Measurements from ENCODE around the gene IL25.
A peak's percentile ranks its signal among the peaks of the same experiment; 100 is the strongest.

Gene IL25

DNA sequence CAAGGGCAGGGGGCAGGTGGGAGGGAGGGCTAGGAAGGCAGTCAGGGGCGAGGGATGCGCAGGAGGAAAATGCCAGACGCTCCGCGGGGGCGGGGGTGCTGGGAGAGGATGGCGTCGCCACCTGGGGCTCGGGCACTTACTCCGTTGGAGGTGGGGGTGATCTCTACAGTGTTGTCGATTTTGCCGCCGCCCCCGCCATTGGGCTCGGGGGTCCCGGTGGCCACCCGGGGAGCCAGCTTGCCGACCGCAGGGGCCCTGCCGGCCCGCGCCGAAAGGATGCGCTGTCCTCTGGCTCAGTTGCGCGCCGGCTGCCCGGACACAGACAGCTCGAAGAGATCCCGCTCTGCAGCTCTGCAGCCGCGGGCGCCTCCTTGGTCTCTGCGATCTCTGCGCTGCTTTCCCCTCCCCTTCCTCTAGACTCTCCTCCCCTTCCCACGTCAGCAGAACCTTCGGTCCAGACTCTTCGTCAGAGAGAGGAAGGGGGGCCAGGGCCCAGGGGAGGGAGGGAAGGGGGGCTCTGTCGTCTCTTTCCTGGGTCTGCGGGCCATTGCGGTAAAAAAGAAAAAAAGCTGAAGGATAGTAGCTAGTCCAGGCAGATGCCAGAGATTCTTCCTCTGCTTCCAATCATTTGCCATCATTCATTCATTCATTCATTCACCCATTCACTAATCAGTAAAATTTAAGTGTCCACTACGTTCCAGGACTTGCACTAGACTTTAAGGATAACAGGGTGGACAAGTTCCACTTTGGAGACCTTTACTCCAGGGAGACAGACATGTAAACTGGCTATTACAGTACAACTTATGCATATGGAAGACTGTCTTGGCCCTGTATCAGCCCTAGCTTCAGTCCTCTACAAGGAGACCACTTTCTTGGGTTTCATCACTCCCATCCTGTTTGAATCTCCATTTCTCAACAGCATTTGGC is 19.8 kb upstream of the IL25 start, which contains the start of gene SLC22A17:
SLC22A17 (minus strand) TSS at position 382 of the 927 bp plus-strand sequence.
- H3K4me3 ChIP-seq (ENCODE audit: low read depth, low read length): peak within 1 kb of the TSS; percentile 66

DNA sequence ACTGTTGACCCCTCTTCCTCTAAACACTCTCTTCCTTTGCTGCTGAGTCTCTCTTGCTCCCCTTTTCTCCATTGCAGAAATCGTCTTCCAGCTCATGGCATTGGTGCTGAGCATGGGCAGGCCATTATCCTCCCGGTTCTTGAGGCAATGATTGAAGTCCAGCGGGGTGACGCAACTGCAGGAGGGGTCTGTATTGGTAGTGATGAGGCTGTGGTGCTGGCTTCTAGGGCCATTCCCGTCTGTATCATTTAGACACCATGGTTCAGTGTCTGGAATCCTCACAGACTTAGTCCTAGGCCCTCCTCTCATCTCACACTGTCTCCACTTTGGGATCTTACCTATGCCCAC is 19.2 kb upstream of the IL25 start:
- no peak overlapping the region for H3K4me3 ChIP-seq (ENCODE audit: low read depth, low read length)

DNA sequence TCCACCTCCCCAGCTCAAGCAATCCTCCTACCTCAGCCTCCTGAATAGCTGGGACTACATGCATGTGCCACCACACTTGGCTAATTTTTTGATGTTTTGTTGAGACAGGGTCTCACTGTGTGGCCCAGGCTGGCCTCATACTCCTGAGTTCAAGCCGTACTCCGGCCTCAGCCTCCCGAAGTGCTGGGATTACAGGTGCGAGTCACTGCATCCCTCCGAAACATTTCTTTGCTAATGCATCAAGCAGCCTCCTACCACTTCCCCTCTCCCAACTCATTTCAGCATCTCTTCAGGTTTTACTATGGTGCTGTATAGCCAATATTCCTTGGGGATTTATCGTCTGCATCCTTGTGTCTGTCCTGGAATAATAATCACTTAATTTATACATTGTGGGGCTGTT is 17.6 kb upstream of the IL25 start:
- no peak overlapping the region for H3K4me3 ChIP-seq (ENCODE audit: low read depth, low read length)

DNA sequence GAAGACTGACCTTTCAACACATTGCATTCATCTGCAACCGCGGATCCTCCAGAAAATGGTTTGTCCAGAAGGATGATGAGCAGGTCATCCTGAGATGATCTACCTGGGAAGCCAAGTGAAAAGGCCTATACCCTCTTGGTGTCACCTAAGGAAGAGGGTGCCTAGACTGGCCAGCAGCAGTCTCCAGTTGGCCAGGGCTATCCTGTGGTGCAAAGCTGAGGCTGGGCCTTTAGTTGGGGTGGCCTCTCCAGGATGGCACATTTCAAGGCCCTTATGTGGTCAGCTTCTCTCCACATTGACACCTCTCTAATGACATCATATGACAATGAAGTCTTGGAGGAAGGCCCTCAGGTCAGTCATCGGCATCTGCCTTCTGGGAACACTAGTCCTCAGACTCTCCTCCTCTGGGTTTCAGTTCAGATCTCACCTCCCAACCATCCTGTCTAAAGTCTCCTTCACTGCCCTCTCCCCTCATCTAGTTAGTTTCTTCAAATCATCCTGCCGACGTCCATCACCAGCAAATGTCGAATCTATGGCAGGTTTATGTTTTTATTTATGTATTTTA is 16.7 kb upstream of the IL25 start:
- H3K4me3 ChIP-seq (ENCODE audit: low read depth, low read length): no peak overlapping the region

DNA sequence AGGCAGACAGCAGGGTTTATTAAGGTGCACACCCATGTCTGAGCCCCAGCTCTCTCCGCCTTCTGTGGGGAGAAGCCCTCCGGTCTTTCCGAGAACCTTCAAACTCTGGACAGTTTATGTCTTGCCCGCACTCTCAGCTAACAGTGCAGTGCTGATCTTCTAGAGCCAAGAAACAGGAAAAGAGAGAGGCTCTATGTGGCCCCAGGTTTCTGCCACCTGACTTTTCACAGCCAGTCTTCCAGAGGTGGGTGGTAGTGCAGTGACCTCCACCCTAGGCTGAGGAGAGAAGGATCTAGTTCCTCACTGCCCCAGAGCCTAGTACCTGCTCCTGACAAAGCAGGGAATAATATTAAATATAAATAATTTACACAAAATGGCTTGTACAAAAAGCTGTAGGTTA is 15.9 kb upstream of the IL25 start:
- no peak overlapping the region for H3K4me3 ChIP-seq (ENCODE audit: low read depth, low read length)

DNA sequence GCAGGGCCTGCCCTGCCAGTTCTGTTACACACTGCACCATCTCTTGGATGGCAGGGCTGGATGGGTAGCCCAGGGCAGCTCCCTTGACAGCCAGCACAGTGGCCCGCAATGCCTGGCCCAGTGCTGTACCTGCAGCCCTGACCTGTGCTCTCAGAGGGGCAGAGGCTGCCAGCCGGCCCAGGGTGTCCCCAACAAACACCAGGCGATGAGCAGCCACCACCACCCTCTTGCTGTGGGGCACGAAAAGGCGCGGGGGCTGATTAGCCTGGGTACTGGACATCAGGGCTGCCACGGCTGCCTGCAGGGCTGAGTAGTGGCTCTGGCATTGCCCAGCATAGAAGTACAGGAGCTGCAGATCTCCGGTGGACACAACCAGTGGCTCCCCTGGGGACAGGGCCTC is 15.3 kb upstream of the IL25 start:
- no peak overlapping the region for H3K4me3 ChIP-seq (ENCODE audit: low read depth, low read length)

DNA sequence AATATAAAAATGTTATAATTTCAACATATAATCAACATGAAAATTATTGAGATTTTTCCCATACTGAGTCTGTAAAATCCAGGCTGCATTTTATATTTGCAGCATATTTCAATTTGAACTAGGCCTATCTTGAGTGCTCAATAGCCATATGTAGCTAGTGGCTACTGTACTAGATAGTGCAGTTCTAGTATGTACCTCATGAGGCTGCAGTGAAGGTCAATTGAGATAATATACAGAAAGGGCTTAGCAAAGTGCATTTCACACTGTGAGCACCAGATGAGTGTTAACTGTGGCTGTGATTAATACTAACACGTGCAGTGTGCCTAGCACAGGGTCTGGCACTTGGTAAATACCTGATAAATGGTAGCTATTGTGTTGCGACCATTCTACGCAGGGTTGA is 14.6 kb upstream of the IL25 start:
- H3K4me3 ChIP-seq (ENCODE audit: low read depth, low read length): no peak overlapping the region

DNA sequence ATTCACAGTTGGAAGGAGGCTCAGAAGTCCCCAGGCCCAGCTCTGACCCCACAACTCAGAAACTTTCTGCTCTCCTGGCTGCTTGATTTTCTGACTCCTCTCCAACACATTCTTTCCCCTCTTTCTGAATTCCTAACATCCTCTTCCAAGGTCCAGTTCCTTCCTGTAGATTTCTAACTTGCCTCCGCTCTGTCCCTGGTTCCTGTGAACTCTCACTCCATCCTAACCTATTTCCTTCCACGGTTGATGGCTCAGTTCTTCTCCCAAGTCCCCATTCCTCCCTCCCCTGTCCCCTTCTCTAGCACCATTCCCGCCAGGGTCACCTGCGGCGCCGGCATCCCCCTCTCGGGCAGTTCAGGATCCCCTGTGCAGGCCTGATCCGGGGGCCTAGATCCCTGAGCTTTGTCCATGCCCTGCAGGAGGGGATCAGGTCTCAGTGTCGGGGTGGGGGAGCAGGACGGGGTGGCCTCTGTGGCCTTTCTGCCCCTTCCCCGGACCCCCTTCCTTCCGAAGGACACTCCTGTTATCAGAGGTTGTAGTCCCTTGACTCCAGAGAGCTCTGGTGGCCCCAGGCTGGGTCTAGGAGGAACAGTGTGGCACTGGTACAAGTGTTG is 13.9 kb upstream of the IL25 start:
- no peak overlapping the region for H3K4me3 ChIP-seq (ENCODE audit: low read depth, low read length)

DNA sequence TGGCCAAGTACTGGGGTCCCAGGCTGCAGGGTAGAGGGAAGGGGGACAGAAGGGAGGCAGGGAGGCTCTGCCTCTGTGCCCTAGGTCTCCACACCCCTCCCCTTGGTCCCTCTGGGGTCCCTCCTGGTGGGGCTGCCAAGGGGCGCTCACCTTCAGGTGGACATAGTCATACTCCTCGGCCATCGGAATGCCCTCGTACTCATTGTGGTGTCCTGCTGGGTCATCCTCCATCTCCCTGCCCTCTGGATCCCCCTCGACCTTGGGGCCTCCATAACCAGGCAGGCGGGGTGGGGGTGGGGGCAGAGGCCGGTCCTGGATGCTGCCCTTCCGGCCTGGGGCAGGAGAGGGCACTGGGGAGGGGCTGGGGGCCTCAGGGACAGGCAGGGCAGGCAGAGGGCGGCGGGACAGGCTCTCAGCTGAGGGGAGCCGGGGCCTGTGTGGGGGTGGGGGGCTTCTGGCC is 13.4 kb upstream of the IL25 start:
- H3K4me3 ChIP-seq (ENCODE audit: low read depth, low read length): no peak overlapping the region

DNA sequence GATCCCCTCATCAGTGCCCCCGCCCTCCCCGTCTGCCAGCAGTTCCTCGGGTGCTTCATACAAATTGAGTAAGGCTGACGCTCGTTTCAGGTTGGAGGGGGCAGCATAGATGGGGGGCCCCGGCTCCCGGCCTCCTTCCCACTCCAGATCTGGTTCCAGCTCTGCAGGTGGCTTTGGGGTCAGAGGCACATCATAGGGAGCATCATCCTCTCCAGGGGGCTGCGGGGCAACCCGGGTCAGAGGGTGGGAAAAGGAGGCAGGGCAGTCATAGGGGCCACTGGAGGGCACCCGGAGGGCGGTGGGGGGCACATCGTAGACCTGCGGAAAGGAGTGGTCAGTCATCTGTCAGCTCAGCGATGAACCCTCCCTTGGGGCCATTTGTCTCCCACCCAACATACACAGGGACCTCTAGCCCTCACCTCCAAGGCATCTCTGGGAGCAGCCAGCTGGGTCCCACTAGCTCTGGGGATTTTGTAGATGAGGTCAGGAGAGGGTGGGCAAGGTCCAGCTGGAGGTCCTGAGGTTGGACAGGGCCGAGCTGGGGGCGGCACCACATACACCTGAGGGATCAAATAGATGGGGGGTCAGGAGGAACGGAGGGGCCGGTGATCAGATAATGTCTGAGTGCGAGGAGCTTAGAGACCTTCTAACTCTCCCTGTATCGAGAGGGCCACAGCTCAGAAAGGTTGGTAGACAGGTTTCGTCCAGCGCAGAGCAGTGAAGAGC is 12.7 kb upstream of the IL25 start:
- H3K4me3 ChIP-seq (ENCODE audit: low read depth, low read length): no peak overlapping the region

DNA sequence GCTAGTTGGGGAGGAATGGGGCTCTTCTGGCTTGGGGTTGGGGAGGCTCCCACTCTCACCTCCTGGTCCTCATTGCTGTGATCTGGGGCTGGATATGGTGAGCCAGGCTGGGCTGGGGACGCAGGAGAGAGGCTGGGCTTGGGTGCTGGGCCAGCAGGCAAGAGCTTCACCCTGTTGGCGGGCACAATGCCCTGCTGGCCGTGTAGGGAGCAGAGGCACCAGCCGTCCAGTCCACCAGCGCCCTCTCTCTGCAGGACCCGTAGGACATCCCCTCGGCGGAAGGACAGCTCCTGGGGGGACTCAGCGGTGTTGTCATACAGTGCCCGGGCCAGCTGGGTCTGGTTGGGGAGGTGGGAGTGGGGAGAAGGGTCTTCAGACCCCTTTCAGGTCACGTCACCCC is 12.1 kb upstream of the IL25 start:
- H3K4me3 ChIP-seq (ENCODE audit: low read depth, low read length): no peak overlapping the region

DNA sequence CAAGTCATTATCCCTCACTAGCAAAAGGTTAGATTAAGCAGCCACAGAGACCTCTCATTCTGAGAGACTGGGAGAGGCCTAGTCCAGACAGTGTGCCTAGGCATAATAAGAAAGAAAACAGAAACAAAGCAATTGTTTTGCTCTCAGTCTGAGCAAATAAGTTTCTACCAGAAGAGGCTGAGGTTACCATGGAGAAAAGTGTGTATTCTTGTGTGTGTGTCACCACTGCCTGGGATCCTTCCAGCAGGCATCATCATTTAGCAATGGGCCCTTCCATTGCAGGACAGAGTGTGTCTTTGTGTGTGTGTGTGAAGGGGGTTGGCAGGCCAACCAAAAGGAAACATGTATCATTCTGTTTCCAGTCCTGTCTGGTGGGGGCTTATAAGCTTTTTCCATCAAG is 11.3 kb upstream of the IL25 start:
- no peak overlapping the region for H3K4me3 ChIP-seq (ENCODE audit: low read depth, low read length)

DNA sequence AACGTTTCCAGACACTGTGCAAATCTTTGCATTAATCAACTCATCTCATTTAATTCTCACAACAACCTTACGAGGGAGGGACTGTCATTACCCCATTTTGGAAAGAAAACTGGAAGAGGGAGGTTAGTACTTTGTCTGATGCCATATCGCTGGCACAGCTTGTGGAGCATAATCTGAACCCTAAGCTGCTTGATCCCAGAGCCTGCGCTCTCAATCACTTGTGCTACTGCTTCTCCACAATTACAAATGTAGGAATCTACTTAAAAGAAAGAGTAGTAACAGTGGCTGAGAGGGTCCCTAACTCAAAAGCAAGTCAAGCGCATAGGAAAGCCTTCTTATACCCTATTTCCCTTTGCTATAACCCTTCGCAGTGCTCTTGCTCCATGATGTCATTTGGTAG is 10.8 kb upstream of the IL25 start:
- H3K4me3 ChIP-seq (ENCODE audit: low read depth, low read length): no peak overlapping the region

DNA sequence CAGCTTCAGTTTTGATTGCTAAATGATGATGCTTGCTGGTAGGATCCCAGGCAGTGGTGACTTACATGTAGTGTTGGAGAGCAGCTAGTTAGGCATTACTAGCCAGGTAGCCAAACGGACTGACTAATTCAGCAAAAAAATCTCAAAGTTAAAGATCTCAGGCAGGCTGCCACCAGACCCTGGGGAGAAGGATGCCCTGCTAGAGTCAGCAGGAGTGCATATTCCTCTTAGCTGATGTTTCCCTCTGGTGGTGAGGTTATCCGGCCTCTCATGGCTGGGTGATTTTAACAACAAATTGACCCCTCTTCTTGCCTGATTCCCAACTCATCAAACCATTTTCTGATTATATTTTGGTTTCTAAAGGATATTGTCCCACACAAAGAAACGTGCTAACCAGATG is 10.4 kb upstream of the IL25 start:
- no peak overlapping the region for H3K4me3 ChIP-seq (ENCODE audit: low read depth, low read length)

DNA sequence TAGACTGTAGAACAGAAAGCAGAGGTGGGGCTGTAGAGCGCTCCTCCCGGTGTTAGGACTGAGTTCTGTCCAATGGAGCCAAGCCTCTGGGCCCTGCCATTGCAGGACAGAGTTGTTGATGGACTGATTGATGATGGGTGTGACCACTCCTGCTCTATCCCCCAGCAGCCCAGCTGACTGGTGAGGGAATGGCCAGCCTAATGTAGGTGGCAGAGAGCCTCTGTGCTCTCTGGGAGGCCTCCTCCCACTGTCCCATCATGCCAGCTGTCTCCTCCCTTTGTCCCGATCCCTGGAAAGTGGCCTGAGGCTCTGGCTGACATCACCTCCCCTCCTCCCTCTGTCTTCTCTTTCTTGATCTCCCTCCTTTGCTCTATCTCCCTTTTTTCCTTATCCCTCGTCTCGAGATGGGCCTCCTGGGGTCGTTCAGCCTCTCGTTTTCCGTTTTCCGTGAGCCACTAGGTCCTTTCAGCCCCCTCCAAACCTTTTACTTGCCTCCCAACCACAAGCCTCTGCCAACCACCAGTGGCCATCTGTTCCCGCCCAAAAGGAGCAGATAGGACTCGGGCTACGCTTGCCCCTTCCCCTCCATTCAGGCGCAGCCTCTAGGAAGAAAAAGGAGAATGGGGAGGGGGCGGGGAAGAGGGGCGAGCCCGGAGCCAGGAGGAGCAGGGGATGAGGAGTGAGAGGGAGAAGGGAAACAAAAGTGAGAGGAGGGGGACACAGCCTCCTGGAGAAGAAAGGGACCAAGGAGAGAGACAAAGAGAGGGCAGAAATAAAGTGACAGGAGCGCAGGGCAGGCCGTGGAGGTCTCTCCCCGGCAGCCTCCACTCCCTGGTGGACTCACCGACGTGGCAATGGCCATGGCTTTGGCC is 8.2 kb upstream of the IL25 start:
- peak overlapping the region; percentile 65 for H3K4me3 ChIP-seq (ENCODE audit: low read depth, low read length)

DNA sequence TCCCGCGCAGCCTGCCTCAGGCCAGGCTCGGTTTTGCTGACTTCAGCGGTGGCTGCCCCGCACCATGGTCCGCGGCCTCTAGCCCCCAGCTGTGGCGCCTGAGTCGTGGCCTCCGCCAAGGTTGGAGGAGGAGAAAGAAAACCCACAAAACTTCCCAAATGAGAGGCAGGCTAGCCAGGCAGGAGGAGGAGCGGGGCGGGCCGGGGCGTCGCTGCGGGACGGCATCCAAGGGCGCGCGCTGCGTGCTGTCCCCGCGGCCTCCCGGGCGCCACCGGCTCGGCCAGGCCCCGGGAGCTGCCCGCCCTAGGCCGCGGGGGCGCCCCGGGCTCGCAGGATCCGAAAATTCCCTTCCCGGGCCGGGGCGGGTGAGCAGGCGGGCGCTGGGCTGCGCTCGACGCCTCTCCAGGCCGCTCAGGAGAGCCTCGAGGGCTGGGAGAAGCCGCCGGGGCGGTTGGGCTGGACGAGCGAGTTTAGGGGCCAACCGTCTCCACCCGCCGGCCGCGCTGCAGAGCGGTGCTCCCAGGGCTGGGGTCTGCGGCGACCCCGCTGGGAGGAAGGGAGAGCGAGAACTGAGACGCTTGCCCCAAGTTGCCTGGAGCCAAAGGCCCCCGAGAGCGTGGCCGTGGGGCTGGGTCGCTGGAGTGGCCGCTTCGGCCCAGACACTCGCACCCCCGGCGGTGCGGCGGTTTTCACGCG is 7.4 kb upstream of the IL25 start, which contains the start of gene EFS:
EFS (minus strand) TSS at position 137 of the 696 bp plus-strand sequence. CDS start 147 bp downstream, outside the sequence.
- peak within 1 kb of the TSS; percentile 65 for H3K4me3 ChIP-seq (ENCODE audit: low read depth, low read length)

DNA sequence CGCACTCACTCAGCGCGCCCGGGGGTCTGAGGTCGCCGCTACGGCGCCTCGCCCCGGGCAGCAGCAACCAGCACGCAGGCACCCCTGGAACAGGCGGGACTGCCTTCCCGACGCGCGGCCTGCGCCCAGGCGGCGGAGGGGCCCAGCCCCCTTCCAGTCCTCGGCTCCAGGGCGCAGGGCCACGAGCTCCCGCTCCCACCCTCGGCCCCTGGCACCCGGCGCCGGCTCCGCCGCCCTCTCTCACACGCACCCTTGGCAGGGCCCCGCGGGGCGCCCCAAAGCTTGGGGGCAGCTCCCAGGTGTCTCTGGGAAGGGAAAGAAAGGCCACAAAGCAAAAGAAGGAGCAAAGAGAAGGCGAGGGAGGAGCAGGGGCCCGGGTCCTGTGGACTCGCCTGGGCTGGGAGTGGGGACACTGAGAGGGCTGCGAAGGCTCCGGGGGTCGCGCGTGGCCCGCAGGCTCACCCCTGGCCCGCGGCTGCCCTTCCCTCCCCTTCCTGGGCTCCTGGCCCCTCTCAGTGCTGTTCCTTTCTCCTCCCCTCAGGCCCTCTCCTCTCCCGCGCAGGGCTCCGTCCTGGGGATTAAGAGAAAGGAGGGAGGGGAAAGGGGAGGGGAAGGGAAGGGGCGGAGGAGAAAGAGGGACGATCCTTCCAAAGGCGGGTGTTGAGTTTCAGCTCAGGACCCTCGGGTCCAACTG is 6.7 kb upstream of the IL25 start:
- H3K4me3 ChIP-seq (ENCODE audit: low read depth, low read length): peak overlapping the region; percentile 65

DNA sequence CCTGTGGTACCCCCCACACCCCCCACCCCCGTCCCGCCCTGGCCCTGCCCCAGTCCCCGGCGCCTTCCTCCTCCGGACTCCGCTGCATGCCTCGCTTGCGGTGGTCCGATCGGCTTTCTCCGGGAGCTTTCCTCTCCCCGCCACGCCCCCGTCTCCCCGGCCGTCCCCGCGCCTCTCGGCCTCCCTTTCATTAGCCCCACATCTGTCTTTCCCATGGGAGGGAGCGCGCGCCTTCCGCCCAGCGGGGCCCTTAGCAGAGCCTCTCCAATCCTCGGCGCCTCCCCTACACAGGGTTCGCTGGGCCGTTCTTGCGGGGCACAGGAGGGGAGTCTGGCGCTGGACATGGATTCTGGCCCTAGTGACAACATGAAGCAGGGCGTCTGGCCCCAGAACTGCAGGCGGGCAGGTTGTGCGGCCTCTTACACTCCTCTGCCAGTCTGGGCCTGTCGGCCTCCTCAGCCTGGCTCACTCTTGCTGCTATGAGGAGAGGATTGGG is 6.1 kb upstream of the IL25 start:
- peak overlapping the region; percentile 37 for H3K4me3 ChIP-seq (ENCODE audit: low read depth, low read length)

DNA sequence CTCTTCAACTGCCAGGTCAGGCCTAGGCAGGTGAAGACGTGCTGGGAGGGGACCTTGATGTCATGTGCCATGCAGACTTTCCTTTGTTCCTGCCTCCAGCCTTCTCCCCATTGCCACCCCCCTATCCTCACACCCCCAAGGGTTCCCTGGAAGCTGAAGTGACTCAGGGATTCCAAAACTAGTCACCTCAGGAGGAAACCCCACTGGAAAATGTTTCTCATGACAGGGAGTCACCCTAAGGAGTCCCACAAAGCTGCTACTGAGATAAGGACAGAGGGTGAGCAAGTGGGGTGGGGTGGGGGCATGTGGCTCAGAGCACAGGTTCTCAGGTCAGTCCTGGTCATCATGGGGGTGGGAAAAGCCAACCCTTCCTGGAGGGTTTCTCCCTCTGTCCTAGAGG is 2.4 kb upstream of the IL25 start:
- no peak overlapping the region for H3K4me3 ChIP-seq (ENCODE audit: low read depth, low read length)
